Lower leg skin (tissue), 3 donors: ENCODE measurements around the gene CCBE1.

ENCODE experiments used
- CTCF ChIP-seq, 3 donors: fragments of 450-650 bp; IDR thresholded peaks; one replicate each; pipeline ENCODE4 v1.5.1; 2016; ENCODE audit warnings: antibody characterized with exemption in 3 of 3, mild to moderate bottlenecking in 3 of 3, moderate library complexity in 2 of 3
- POLR2A ChIP-seq, 2 donors: fragments of 450-650 bp; IDR thresholded peaks; one replicate each; pipeline ENCODE4 v1.6.1; 2016 to 2017; ENCODE audit warnings: antibody characterized with exemption in 2 of 2, mild to moderate bottlenecking in 1 of 2, moderate library complexity in 1 of 2

- no peak for TF ChIP-seq POLR2A (IDR thresholded peaks at IDR 0.05)
- TF ChIP-seq CTCF (IDR thresholded peaks at IDR 0.05): no peak
Observed at GRCh38 chr18:59742325-59743111, 45.3 kb upstream of the CCBE1 start.
